MCF 10A (cell line): ENCODE measurements around the gene CCDC93. TPM values are rescaled to one million over a fixed set of nuclear protein-coding genes. Genes with fewer than 3 reads are reported as not detected.

Source experiments
- BruUV-seq: library from RNA; stranded (reverse); fragments of 400-500 nt; replicated peaks from 2 replicates; lab custom pipeline; 2021; lab: Mats Ljungman, UMichigan
- CTCF ChIA-PET: fragments of 300-600 bp; sonication (Branson Sonifier 250); formaldehyde crosslinking; extraction: SDS; loops from one replicate; lab custom pipeline; 2021; ENCODE audit warnings: antibody characterized with exemption, inconsistent platforms; lab: Yijun Ruan, JAX
- POLR2A ChIA-PET: fragments of 300-600, 350-650 bp; sonication (Branson Sonifier 250); formaldehyde crosslinking; extraction: SDS; loops from one replicate; lab custom pipeline; 2020; ENCODE audit warnings: antibody characterized with exemption, inconsistent platforms; lab: Yijun Ruan, JAX
- DNase-seq: peaks from one replicate; pipeline ENCODE4 v3.0.0-alpha.2; 2018; ENCODE audit not compliant: unreplicated experiment
- H3K27ac Mint-ChIP-seq: one replicate; pipeline ENCODE4 v1.8.0; 2022; ENCODE audit warnings: mild to moderate bottlenecking, low read depth, mixed read lengths; ENCODE audit not compliant: unreplicated experiment
- H3K27me3 Mint-ChIP-seq: one replicate; pipeline ENCODE4 v1.8.0; 2022; ENCODE audit warnings: mixed read lengths; ENCODE audit not compliant: insufficient read depth, unreplicated experiment
- H3K36me3 Mint-ChIP-seq: one replicate; pipeline ENCODE4 v1.8.0; 2022; ENCODE audit warnings: mild to moderate bottlenecking, moderate library complexity, mixed read lengths; ENCODE audit not compliant: insufficient read depth, unreplicated experiment
- H3K4me1 Mint-ChIP-seq: one replicate; pipeline ENCODE4 v1.8.0; 2022; ENCODE audit warnings: mixed read lengths; ENCODE audit not compliant: insufficient read depth, unreplicated experiment
- H3K4me3 Mint-ChIP-seq: one replicate; pipeline ENCODE4 v1.8.0; 2022; ENCODE audit warnings: mild to moderate bottlenecking, moderate library complexity, mixed read lengths; ENCODE audit not compliant: unreplicated experiment
- H3K9me3 Mint-ChIP-seq: one replicate; pipeline ENCODE4 v1.8.0; 2022; ENCODE audit warnings: mixed read lengths; ENCODE audit not compliant: unreplicated experiment
- CTCF ChIP-seq: fragments of 200-600 bp; IDR thresholded peaks from one replicate; pipeline ENCODE4 v1.8.0; 2022; ENCODE audit warnings: antibody characterized with exemption, mild to moderate bottlenecking; ENCODE audit not compliant: unreplicated experiment
- intact Hi-C: fragments of 100-400 bp; cut with micrococcal nuclease; formaldehyde crosslinking; loops from 2 replicates; pipeline ENCODE4 v1.14.1; 2022
- total RNA-seq: library from RNA; stranded (reverse); gene quantifications from 2 replicates; pipeline ENCODE4 v1.2.3, GENCODE V29; 2022

Gene CCDC93
- total RNA-seq, 1 experiment from 2014 or later, result 37.8 TPM

GRCh38 chr2:118046634-118047210, 32.9 kb upstream of the CCDC93 start:
- no TSS peak for BruUV-seq
- TF ChIP-seq CTCF, result peak; percentile 54
- H3K4me3 Mint-ChIP-seq, result no peak overlapping the region
- intact Hi-C loops, result loop anchor here (1.0 to 5.0 kb wide), 6 partner anchors 15 to 821 kb away; no protein-coding TSS in a partner anchor
- POLR2A ChIA-PET, result interaction anchor here (0.9 to 2.5 kb wide), 6 partner anchors 12 to 42 kb away, joined by 3 to 9 read pairs (median 4); partner anchors contain the start of gene INSIG2
- H3K27ac Mint-ChIP-seq, result no peak overlapping the region
- peak; percentile 44 for DNase-seq
- H3K4me1 Mint-ChIP-seq, result peaks cover 5% of the 10 kb centered on the region
- H3K36me3 Mint-ChIP-seq, result no peaks in the 10 kb centered on the region
- peaks cover 6% of the 10 kb centered on the region for H3K9me3 Mint-ChIP-seq
- H3K27me3 Mint-ChIP-seq, result peaks cover 32% of the 10 kb centered on the region
- CTCF ChIA-PET, result interaction anchor here (0.6 to 14.4 kb wide), 38 partner anchors 8 to 828 kb away, joined by 3 to 164 read pairs (median 5); partner anchors contain the start of gene CCDC93

GRCh38 chr2:118045286-118045685, 31.4 kb upstream of the CCDC93 start:
- Mint-ChIP-seq H3K27me3 (peaks cover 26% of the 10 kb centered on the region), H3K36me3 (no peaks in the 10 kb centered on the region), H3K9me3 (peaks cover 6% of the 10 kb centered on the region), H3K4me1 (peaks cover 5% of the 10 kb centered on the region), H3K27ac (no peak overlapping the region), H3K4me3 (no peak overlapping the region)
- DNase-seq, result no peak
- intact Hi-C loops, result loop anchor here (5.0 kb wide), 3 partner anchors 177 to 822 kb away; no protein-coding TSS in a partner anchor
- ChIA-PET POLR2A (interaction anchor here (0.6 to 1.2 kb wide), 3 partner anchors 35 to 177 kb away, joined by 3 read pairs; no protein-coding TSS in a partner anchor), CTCF (interaction anchor here (1.0 to 14.4 kb wide), 14 partner anchors 8 to 818 kb away, joined by 3 to 164 read pairs (median 8); no protein-coding TSS in a partner anchor)
- no TSS peak for BruUV-seq
- no peak for TF ChIP-seq CTCF

GRCh38 chr2:118044854-118045253, 31.0 kb upstream of the CCDC93 start:
- H3K27me3 Mint-ChIP-seq, result peaks cover 30% of the 10 kb centered on the region
- TF ChIP-seq CTCF, result no peak
- DNase-seq, result no peak
- intact Hi-C loops, result loop anchor here (5.0 kb wide), 3 partner anchors 177 to 822 kb away; no protein-coding TSS in a partner anchor
- no peak overlapping the region for H3K4me3 Mint-ChIP-seq
- no peaks in the 10 kb centered on the region for H3K36me3 Mint-ChIP-seq
- H3K9me3 Mint-ChIP-seq, result peaks cover 6% of the 10 kb centered on the region
- ChIA-PET CTCF (interaction anchor here (0.7 to 14.4 kb wide), 4 partner anchors 16 to 343 kb away, joined by 3 to 164 read pairs (median 6); no protein-coding TSS in a partner anchor), POLR2A (no interaction called here)
- no peak overlapping the region for H3K27ac Mint-ChIP-seq
- H3K4me1 Mint-ChIP-seq, result peaks cover 5% of the 10 kb centered on the region
- no TSS peak for BruUV-seq

GRCh38 chr2:118044103-118044716, 30.3 kb upstream of the CCDC93 start:
- Mint-ChIP-seq H3K27me3 (peaks cover 37% of the 10 kb centered on the region), H3K27ac (no peak overlapping the region), H3K36me3 (no peaks in the 10 kb centered on the region), H3K4me3 (no peak overlapping the region), H3K9me3 (peaks cover 6% of the 10 kb centered on the region), H3K4me1 (peaks cover 5% of the 10 kb centered on the region)
- BruUV-seq, result no TSS peak
- CTCF ChIA-PET, result interaction anchor here (0.7 to 14.4 kb wide), 4 partner anchors 11 to 343 kb away, joined by 3 to 164 read pairs (median 4); no protein-coding TSS in a partner anchor
- DNase-seq, result no peak
- POLR2A ChIA-PET, result no interaction called here
- TF ChIP-seq CTCF, result no peak
- intact Hi-C loops, result no loop called here
